Activated CD4-positive, alpha-beta T cell treated with anti-CD3 and anti-CD28 coated beads for 48 hours (primary cell): ENCODE measurements around the gene CCL22.
A peak's percentile ranks its signal among the peaks of the same experiment; 100 is the strongest.
"Not testable (repeated sequence)": the region's sequence is repeated elsewhere in the genome, so short reads cannot be mapped to it uniquely, and the experiment has no call there.

Source experiments
- DNase-seq: peaks from one replicate; pipeline ENCODE4 v3.0.0-alpha.2; 2020

CCL22 gene

GRCh38 chr16:57348327-57348726, 10.3 kb upstream of the CCL22 start:
- no peak for DNase-seq

DNA sequence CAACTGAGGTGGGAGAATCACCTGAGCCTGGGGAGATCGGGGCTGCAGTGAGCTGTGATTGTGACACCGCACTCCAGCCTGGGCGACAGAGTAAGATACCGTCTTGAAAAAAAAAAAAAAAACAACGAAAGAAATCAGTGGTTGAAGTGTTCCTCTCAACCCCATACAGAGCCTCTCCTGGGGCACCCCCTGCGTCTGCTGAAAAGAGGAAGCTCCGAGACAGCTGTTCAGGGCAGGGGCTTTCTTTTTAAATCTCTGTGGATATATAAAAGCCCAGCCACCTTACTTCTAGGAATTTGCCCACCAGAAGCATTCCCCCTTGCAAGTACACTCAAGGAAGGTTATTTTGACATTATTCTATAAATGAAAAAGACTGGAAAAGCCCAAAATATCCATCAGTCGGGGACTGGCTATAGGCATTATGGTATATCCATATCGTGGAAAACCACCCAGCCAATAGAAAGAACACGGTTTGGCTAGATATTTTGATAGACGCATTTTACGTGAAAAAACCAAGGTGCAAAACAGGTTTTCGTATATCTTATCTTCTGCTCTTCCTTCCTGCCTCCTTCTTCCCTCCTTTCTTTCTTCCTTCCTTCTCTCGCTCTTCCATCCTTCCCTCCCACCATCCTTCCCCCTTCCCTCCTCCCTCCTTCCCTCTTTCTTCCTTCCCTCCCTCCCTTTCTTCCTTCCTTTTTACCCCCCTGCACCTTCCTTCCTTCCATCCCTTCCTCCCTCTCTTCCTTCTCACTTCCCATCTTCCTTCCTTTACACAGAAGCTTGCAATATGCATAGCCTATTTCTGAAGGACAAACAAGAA, 9.2 kb upstream of the CCL22 start:
- peak; percentile 24 for DNase-seq

- DNase-seq: no peak
Measured at GRCh38 chr16:57352636-57353047, 5.9 kb upstream of the CCL22 start.

- DNase-seq: no peak
Measured at GRCh38 chr16:57354311-57354710, 4.3 kb upstream of the CCL22 start.

GRCh38 chr16:57355898-57356414, 2.6 kb upstream of the CCL22 start:
- DNase-seq: no peak

DNA sequence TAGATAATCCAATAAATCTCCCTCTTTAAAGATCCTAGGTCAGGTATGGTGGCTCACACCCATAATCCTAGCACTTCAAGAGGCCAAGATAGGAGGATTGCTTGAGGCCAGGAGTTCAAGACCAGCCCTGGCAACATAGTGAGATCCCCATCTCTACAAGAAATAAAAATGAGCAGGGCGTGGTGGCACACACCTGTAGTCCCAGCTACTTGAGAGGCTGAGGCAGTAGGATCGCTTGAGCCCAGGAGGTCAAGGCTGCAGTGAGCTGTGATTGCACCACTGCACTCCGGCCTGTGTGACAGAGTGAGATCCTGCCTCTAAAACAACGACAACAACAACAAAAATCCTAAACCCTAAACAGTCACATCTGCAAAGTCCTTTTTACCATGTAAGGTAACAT, 2.0 kb upstream of the CCL22 start:
- no peak for DNase-seq

DNA sequence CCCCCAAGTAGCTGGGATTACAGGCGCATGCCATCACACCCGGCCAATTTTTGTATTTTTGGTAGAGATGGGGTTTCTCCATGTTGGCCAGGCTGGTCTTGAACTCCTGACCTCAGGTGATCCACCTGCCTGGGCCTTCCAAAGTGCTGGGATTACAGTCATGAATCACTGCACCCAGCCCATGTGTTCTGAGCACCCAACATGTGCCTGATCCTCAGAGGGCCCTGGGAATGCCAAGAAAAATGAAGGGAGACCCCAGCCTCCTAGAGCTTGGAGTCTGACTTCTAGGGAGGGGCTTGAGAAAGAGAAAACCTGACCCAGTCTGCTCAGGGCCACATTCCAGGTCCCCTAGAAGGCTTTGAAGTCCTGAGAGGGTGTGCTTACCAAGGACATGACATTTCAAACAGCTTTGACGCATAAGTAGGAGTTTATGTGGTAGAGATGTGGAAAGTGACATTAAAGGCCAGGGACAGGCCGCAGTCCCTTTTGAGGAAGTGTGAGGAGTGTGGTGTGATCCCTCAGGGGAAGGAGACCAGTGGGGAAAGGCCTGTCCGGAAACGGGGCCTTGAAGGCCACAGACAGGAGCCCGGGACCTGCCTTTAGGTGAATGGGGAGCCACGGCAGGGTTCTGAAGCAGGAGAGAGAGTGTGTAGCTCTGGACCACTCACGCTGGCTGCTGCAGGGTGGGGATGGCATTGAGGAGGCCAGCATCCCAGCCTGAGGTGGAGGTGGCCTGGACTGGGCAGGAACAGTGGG, 1.1 kb upstream of the CCL22 start:
- no peak for DNase-seq

- DNase-seq: no peak
Measured at GRCh38 chr16:57358086-57358420, 530 bp upstream of the CCL22 start.

GRCh38 chr16:57360321-57360935, 1.8 kb downstream of the CCL22 start:
- no peak for DNase-seq

- no peak for DNase-seq
Measured at GRCh38 chr16:57361404-57361803, 2.8 kb downstream of the CCL22 start.

DNA sequence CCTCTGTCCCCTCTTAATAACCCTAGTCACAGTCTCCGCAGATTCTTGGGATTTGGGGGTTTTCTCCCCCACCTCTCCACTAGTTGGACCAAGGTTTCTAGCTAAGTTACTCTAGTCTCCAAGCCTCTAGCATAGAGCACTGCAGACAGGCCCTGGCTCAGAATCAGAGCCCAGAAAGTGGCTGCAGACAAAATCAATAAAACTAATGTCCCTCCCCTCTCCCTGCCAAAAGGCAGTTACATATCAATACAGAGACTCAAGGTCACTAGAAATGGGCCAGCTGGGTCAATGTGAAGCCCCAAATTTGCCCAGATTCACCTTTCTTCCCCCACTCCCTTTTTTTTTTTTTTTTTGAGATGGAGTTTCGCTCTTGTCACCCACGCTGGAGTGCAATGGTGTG, 5.6 kb downstream of the CCL22 start:
- DNase-seq: no peak

DNA sequence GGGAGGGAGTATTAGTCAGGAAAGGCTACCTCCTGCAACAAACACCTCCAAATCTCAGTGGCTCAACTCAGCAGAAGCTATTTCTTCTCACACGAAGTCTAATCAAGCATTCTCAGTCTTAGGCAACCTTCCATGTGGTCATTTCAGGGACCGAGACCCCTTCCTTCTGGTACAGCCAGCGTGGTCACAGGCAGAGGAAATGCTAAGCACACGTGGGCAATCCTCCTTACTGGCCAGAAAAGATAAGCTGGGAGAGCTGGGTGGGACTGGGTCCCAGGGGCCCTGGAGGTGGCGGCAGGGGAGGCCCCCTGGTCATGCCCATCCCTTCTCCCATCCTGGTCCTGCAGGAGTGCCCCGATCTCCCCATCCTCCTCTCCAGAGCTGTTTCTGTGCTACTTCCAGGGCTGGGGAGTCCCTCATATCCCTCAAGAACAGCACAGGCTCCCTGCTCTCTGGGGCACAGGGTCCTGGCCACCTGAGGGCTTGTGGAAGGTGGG, 8.0 kb downstream of the CCL22 start:
- DNase-seq: no peak

- DNase-seq: no peak
Measured at GRCh38 chr16:57367116-57367752, 8.7 kb downstream of the CCL22 start.

DNA sequence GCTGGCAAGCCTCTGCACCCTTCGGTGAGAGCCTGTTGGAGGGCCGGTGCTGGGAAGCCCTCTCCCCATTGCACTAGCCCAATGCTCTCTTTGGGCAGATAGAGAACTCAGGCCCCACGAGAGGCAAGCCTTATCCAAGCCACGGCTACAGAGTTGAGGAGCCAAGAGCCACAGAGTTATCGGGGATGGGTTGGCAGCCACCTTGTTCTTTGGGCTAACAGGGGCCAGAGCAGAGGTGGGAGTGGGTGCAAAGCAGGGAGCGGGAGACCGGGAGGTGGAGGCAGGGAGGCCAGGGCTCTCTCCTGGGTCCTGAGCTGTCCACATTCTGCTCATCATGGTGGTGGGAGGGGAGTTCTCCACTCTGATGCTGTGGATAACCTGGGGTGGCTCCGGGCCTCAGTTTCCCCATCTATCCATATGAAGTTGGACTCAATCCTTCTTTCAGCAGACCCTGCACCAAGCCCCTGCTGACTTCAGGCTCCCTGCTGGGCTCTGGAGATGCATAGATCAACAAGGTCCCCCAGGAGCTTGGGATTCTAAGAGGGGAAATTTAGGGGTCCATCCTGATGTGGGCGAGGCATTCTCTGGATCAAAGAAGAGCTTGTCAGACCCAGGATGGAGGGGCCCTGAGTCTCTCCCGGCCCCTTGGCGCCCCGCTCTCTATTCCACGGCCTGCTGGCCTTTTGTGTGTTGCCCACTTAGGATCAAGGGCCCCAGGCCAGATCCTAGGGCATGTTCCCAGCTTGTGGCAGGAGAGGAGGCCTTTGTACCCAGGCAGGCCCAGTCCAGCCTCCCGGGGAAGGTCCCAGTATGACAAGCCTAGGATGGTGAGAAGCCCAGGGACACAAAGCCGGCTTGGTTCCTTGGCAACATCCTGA, 13.2 kb downstream of the CCL22 start:
- no peak for DNase-seq

DNA sequence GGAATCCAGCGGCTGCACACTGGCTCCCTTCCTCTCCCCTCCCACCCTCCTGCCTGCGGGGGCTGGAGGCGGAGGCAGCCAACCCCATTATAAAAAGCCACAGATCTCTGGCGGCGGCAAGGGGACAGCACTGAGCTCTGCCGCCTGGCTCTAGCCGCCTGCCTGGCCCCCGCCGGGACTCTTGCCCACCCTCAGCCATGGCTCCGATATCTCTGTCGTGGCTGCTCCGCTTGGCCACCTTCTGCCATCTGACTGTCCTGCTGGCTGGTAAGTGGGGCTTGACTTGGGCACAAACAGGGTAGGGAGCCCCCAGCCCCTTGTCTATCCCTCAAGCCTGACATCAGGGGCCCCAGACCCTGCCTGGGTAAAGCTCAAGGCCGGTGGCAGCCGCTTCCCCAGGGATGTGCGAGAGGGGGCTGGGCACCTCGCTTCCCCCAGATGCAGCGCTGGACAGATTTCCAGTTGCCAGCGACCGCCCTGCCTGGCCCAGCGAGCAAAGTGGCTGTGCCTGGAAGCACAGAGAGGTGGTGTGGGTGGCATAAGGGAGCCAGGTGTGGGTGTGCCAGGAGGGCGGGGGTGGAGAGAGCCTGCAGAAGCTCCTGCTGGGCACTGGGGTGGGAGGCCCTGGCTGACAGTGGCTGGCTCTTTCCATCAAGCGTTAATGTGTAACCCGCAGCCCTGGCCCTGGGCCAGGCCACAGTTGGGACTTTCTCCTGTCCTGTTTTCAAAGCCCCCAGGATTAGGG, 14.0 kb downstream of the CCL22 start, which contains the start of gene CX3CL1:
Gene CX3CL1 (plus strand): TSS at position 119 of the 745 bp plus-strand sequence. CDS start 79 bp downstream, at position 198.
- no peak for DNase-seq

- DNase-seq: no peak
Measured at GRCh38 chr16:57373117-57373947, 14.7 kb downstream of the CCL22 start.

GRCh38 chr16:57374067-57374534, 15.5 kb downstream of the CCL22 start:
- peak; percentile 26 for DNase-seq

- DNase-seq: not testable (repeated sequence)
Measured at GRCh38 chr16:57374925-57375465, 16.4 kb downstream of the CCL22 start.

- DNase-seq: no peak
Measured at GRCh38 chr16:57376313-57376818, 17.8 kb downstream of the CCL22 start.
